ENCODE results near the gene OR6J1.
"Not testable (repeated sequence)": the region's sequence is repeated elsewhere in the genome, so short reads cannot be mapped to it uniquely, and the experiment has no call there.

The OR6J1 gene

GRCh38 chr14:22644305-22644635, at the start of gene OR6J1:
Gene OR6J1, minus strand, starts transcription at chr14:22644352. Its CDS starts 9,541 bp downstream, at chr14:22634811.
- DNase-seq, result no peak

- DNase-seq, result no peak
Measured at GRCh38 chr14:22692194-22692593, 48.0 kb upstream of the OR6J1 start.

- DNase-seq, result no peak
Measured at GRCh38 chr14:22691171-22691570, 47.0 kb upstream of the OR6J1 start.

- peak; percentile 7 to 13 for DNase-seq
Measured at GRCh38 chr14:22689199-22689598, 45.0 kb upstream of the OR6J1 start.

DNA sequence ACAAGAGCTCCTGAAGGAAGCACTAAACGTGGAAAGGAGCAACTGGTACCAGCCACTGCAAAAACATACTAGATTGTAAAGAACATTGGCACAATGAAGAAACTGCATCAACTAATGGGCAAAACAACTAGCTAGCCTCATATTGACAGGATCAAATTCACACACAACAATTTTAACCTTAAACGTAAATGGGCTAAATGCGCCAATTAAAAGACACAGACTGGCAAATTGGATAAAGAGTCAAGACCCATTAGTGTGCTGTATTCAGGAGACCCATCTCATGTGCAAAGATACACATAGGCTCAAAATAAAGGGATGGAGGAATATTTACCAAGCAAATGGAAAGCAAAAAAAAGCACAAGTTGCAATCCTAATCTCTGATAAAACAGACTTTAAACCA, 43.8 kb upstream of the OR6J1 start:
- DNase-seq, result not testable (repeated sequence)

DNA sequence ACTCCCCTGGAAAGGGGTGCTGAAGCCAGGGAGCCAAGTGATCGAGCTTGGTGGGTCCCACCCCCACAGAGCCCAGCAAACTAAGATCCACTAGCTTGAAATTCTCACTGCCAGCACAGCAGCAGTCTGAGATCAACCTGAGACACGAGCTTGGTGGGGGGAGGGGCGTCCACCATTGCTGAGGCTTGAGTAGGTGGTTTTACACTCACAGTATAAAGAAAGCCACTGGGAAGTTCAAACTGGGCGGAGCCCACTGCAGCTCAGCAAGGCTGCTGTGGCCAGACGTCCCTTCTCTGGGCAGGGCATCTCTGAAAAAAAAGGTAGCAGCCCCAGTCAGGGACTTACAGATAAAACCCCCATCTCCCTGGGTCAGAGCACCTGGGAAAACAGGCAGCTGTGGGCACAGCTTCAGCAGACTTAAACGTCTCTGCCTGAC, 42.0 kb upstream of the OR6J1 start:
- peak in 1 of 2 experiments; percentile 11 for DNase-seq

DNA sequence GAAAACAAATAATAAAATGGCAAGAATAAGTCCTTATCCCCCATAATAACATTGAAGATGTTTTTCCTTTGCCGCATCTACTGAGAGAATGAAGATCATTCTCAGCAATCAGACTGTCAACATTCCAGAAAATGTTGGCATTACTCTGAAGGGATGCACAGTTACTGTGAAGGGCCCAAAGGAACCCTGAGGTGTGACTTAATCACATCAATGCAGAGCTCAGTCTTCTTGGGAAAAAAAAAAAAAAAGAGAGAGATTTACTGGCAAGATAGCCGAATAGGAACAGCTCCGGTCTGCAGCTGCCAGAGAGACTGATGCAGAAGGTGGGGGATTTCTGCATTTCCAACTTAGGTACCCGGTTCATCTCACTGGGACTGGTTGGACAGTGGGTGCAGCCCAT, 41.3 kb upstream of the OR6J1 start:
- DNase-seq, result no peak

DNA sequence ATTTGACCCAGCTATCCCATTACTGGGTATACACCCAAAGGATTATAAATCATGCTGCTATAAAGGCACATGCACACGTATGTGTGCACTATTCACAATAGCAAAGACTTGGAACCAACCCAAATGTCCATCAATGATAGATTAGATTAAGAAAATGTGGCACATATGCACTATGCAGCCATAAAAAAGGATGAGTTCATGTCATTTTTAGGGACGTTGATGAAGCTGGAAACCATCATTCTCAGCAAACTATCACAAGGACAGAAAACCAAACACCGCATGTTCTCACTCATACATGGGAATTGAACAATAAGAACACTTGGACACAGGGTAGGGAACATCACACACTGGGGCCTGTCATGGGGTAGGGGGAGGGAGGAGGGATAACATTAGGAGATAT, 39.3 kb upstream of the OR6J1 start:
- not testable (repeated sequence) for DNase-seq

DNA sequence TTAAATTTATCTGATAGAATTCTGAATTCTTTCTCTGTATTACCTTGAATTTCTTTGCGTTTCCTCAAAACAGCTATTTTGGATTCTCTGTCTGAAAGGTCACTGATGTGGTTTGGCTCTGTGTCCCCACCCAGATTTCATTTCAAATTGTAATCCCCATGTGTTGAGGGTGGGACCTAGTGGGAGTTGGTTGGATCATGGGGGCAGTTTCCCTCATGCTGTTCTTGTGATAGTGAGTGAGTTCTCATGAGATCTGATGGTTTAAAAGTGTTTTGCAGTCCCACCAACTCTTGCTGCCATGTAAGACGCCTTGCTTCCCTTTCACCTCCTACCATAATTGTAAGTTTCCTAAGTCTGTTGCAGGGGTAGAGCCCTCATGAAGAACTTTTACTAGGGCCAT, 34.1 kb upstream of the OR6J1 start:
- DNase-seq, result no peak

DNA sequence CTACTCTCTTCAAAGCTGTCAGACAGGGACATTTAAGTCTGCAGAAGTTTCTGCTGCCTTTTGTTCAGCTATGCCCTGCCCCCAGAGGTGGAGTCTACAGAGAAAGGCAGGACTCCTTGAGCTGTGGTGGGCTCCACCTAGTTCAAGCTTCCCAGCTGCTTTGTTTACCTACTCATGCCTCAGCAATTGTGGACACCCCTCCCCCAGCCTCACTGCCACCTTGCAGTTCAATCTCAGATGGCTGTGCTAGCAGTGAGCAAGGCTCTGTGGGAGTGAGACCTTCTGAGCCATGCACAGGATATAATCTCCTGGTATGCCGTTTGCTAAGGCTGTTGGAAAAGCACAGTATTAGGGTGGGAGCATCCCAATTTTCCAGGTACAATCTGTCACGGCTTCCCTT, 33.4 kb upstream of the OR6J1 start:
- DNase-seq, result not testable (repeated sequence)

DNA sequence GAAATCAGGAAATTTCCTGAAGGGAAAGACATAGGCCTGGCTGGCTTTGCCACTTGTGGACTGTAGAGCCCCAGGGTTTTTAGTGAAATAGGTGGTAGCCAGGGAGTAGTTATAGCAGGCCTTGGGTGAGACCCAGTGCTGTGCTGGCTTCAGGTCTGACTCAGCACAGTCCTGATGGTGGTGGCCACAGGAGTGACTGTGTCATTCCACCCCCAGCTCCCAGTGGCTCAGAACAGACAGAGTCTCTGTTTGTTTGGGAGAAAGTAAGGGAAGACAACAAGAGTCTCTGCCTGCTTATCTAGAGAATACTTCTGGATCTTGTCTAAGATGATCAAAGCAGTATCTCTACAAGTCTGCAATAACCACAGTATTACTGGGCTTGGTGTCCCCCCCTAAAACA, 27.5 kb upstream of the OR6J1 start:
- DNase-seq, result peak; percentile 12 to 17

DNA sequence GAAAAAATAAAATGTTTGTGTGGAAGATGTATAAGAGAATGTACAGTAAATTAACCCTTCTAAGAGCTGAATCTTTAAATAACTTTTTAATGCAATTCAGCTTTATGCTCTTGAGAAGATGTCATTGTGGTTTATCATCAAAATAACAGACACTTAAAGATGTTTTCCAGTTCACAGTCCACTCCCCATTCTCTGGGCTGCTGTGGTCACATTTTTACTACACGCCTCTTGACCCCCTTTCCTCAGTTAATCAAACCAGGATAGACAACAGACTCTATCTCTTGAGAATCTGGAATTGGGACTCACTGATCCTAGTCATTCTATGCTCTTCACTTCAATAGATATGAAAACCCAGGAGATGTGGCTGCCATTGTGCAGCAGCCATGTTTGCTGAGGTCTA, 24.7 kb upstream of the OR6J1 start:
- no peak for DNase-seq

DNA sequence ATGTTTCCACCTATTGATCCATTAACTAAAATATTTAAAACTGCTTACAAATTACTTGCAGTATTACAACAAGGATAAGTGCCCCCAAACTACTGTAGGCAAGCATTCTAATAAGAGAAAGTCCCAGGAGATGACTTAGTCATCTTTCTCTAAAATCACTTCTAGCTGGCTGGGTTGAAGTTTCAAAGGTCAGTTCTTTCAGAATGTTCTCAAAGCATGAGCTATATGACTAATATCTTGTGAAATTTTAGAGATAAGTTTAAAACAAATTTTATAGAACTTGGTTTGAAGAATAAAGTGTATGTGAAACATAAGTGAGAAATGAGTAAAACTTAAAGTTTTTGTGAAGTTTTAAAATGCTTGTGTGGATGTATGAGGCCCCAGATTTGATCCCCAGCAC, 24.3 kb upstream of the OR6J1 start:
- DNase-seq, result no peak

DNA sequence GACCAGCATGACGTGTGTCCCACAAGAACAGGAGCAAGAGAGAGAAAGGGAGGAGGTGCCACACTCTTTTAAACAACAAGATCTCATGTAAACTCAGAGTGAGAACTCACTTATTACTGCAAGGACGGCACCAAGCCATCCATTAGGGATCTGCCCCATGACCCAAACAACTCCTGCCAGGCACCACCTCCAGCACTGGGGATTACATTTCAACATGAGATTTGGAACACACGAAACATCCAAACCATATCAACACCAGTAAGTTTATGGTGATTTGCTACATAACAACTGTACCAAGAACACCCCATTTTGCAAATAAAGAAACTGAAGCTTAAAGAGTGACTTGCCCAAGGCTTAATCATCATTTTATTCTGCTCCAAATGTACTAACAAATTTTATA, 23.7 kb upstream of the OR6J1 start:
- DNase-seq, result no peak

DNA sequence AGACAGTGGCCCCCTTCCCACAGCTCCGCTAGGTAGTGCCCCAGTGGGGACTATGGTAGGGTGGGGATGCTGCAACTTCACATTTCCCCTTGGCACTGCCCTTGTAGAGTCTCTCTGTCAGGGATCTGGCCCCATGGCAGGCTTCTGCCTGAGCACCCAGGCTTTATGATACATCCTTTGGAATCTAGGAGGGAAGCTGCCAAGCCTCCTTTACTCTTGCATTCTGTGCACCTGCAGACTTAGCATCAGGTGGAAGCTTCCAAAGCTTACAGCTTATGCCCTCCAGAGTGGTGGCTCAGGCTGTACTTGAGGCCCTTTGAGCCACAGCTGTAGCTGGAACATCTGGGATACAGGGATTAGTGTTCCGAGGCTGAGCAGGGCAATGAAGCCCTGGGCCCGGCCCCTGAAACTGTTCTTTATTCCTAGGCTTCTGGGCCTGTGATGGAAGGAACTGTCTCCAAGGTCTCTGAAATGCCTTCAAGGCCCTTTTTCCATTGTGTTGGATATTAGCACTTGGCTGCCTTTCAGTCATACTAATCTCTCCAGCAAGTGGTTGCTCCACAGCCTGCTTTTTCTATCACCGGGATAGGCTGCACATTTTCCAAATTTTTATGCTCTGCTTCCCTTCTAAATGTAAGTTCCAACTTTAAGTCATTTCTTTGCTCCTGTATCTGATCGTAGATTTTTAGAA, 22.2 kb upstream of the OR6J1 start:
- DNase-seq, result no peak

GRCh38 chr14:22664261-22664660, 20.1 kb upstream of the OR6J1 start:
- DNase-seq, result no peak

DNA sequence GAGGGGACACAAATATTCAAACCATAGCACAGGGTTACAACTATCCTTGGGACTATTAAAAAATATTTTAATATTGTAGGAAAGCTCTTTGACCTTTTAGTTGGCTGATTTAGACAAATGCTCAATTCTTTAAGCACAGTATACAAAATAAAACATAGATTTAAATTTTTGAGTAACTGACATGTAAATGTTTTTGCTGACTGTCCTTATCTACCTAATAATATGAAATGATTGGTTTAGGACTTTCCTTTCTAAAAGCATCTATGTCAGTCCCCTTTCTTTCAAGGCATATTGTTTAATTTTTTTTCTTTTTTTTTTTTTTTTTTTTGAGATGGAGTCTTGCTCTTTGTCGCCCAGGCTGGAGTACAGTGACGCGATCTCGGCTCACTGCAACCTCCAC, 16.5 kb upstream of the OR6J1 start:
- no peak for DNase-seq

GRCh38 chr14:22658946-22659345, 14.8 kb upstream of the OR6J1 start:
- DNase-seq, result no peak

- DNase-seq, result no peak
Measured at GRCh38 chr14:22657861-22658260, 13.7 kb upstream of the OR6J1 start.

DNA sequence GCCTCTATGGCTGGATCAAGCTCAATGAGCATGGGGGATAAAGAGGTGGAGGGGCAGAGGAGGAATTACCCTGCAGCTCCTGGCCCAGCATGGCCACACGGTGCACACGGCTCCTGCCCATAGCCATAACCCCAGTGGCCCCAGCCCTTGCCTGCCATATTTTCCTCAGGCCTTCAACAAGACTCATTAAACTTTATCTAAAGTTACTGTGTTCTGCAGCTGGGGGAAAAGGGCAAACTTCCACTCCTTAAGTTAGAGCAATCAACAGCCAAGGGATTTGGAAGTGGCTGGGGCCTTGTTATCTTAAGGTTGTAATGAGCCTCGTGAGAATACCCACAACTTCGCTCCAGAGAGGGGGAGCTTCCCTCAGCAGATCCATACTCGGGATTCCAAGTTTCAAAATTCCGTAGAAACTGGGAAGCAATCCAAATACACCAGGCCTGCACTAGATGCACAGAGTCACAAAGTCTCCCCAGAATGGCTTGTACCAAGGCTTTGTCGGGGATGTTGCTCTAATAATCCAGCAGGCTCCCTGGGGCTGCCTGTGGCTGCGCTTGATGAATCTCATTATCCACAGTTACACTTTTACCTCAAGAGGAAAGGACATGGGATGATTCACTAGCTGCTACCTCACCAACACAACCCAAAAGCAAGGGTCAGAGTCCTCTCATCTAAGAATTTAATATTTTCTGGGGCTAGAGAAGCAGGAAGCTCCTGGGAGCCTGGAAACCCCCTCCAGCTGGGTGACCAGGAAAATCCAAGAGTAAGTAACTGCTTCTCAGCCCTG, 13.0 kb upstream of the OR6J1 start:
- no peak for DNase-seq

- DNase-seq, result no peak
Measured at GRCh38 chr14:22656226-22656625, 12.1 kb upstream of the OR6J1 start.

GRCh38 chr14:22653012-22653621, 9.0 kb upstream of the OR6J1 start:
- DNase-seq, result peak; percentile 52 to 66

DNA sequence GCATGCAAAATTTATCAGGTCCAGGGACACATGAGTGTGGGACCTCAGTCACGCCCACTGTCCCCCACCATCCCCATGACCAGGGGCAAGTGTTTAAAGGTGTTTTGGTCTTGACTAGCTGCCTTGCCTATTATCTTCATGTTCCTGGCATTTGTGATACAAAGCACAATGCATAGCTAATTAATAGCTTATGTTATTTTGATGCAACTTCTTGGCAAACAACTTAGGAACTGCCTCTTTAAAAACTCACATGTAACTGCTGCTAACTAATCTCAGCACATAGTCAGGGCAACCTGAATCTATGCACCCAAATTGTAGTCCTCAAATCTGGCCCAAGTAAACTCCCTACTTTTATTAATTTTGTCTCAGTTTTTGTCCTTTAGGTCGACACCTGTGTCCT, 7.4 kb upstream of the OR6J1 start:
- no peak for DNase-seq

- DNase-seq, result peak in 1 of 2 experiments; percentile 8
Measured at GRCh38 chr14:22650960-22651521, 6.9 kb upstream of the OR6J1 start.
